Measurements from ENCODE around the gene MAP2K6.

MAP2K6 gene

GRCh38 chr17:69525920-69526841 is 111.7 kb downstream of the MAP2K6 start:
- H3K4me3 ChIP-seq (ENCODE audit: low read length): no peak overlapping the region
- DNase-seq (ENCODE audit: low read depth): peak; percentile 69

GRCh38 chr17:69528035-69528434 is 113.5 kb downstream of the MAP2K6 start:
- TF ChIP-seq CTCF (conservative IDR thresholded peaks at IDR 0.05; ENCODE audit: low read depth, low read length): no peak
- no peak overlapping the region for H3K4me3 ChIP-seq (ENCODE audit: low read length)
- no peak for DNase-seq (ENCODE audit: low read depth)

More at GRCh38 chr17:69525920-69526841, 111.7 kb downstream of the MAP2K6 start:
- peak; percentile 96 for TF ChIP-seq CTCF (conservative IDR thresholded peaks at IDR 0.05; ENCODE audit: low read depth, low read length)

- no peak for DNase-seq (ENCODE audit: low read depth)
- H3K4me3 ChIP-seq (ENCODE audit: low read length): no peak overlapping the region
- no peak for TF ChIP-seq CTCF (conservative IDR thresholded peaks at IDR 0.05; ENCODE audit: low read depth, low read length)
These were observed 119.2 kb downstream of the MAP2K6 start for GRCh38 chr17:69533481-69534234.

- no peak overlapping the region for H3K4me3 ChIP-seq (ENCODE audit: low read length)
- DNase-seq (ENCODE audit: low read depth): no peak
- TF ChIP-seq CTCF (conservative IDR thresholded peaks at IDR 0.05; ENCODE audit: low read depth, low read length): no peak
These were observed 119.7 kb downstream of the MAP2K6 start for GRCh38 chr17:69534235-69534621.

GRCh38 chr17:69535016-69535570 is 120.6 kb downstream of the MAP2K6 start:
- TF ChIP-seq CTCF (conservative IDR thresholded peaks at IDR 0.05; ENCODE audit: low read depth, low read length): no peak
- DNase-seq (ENCODE audit: low read depth): no peak

GRCh38 chr17:69538795-69539194 is 124.3 kb downstream of the MAP2K6 start:
- DNase-seq (ENCODE audit: low read depth): no peak
- TF ChIP-seq CTCF (conservative IDR thresholded peaks at IDR 0.05; ENCODE audit: low read depth, low read length): no peak
- H3K4me3 ChIP-seq (ENCODE audit: low read length): no peak overlapping the region

More at GRCh38 chr17:69535016-69535570, 120.6 kb downstream of the MAP2K6 start:
- H3K4me3 ChIP-seq (ENCODE audit: low read length): no peak overlapping the region
